GM12878 (cell line): ENCODE measurements around the gene ARF3. TPM values are rescaled to one million over a fixed set of nuclear protein-coding genes. Genes with fewer than 3 reads are reported as not detected.

Source experiments
- ATAC-seq: fragments of 200-7000 bp; cut with Tn5 transposase; 3 replicates; pipeline ENCODE4 v1.9.1; 2020; ENCODE audit warnings: mild to moderate bottlenecking, moderate library complexity
- BruUV-seq: library from RNA; stranded (reverse); fragments of 400-500 nt; replicated peaks from 2 replicates; lab custom pipeline; 2021; lab: Mats Ljungman, UMichigan
- CTCF ChIA-PET: fragments of 300-600 bp; sonication (Branson Sonifier 250); formaldehyde crosslinking; extraction: SDS; loops from one replicate; lab custom pipeline; 2021; ENCODE audit warnings: inconsistent platforms; lab: Yijun Ruan, JAX
- POLR2A ChIA-PET: fragments of 350-600 bp; formaldehyde crosslinking; extraction: SDS; loops from one replicate; lab custom pipeline; 2021; ENCODE audit warnings: inconsistent platforms; lab: Charles Lee
- RAD21 ChIA-PET: fragments of 300-600 bp; sonication (Branson Sonifier 250); formaldehyde crosslinking; loops from one replicate; lab custom pipeline; 2023; ENCODE audit warnings: antibody characterized with exemption; ENCODE audit not compliant: unreplicated experiment; lab: Charles Lee
- SMC1A ChIA-PET: fragments of 300-600 bp; sonication (Branson Sonifier 250); formaldehyde crosslinking; loops from one replicate; lab custom pipeline; 2023; ENCODE audit not compliant: unreplicated experiment, uncharacterized antibody; lab: Charles Lee
- DNase-seq: peaks from one replicate; pipeline ENCODE4 v3.0.0-alpha.2; 2011; ENCODE audit warnings: low read depth, low spot score
- FAIRE-seq: peaks from 3 replicates; lab custom pipeline; 2011; peaks lifted over from hg19 to GRCh38; lab: Jason Lieb, UNC
- H2AFZ ChIP-seq: 2 replicates; pipeline ENCODE4 v1.6.0; 2011; ENCODE audit warnings: low read depth, low read length, control low read depth; ENCODE audit not compliant: control insufficient read depth
- H3K27ac ChIP-seq: 2 replicates; pipeline ENCODE4 v1.5.1; 2011; ENCODE audit warnings: control low read depth; ENCODE audit not compliant: control insufficient read depth, insufficient read depth
- H3K27me3 ChIP-seq, 2 experiments: replicated peaks in 1 of 2; 2 replicates each; pipeline versions ENCODE4 v1.6.0 to v1.6.1; 2011; ENCODE audit warnings: low read length in 1 of 2; ENCODE audit not compliant: control insufficient read depth in 2 of 2, insufficient read depth in 2 of 2
- H3K36me3 ChIP-seq, 2 experiments: 2 replicates each; pipeline ENCODE4 v1.5.1; 2011; ENCODE audit warnings: low read length in 1 of 2; ENCODE audit not compliant: control insufficient read depth in 2 of 2, insufficient read depth in 2 of 2
- H3K4me1 ChIP-seq: 2 replicates; pipeline ENCODE4 v1.6.1; 2011; ENCODE audit warnings: mild to moderate bottlenecking, low read length, moderate library complexity, mixed read lengths; ENCODE audit not compliant: control insufficient read depth, insufficient read depth
- H3K4me2 ChIP-seq: 2 replicates; pipeline ENCODE4 v1.6.0; 2011; ENCODE audit warnings: control low read depth; ENCODE audit not compliant: control insufficient read depth, insufficient read depth
- H3K4me3 ChIP-seq: fragments of 200-600 bp; sonication (generic); 2 replicates; pipeline ENCODE4 v1.5.1; 2016
- H3K79me2 ChIP-seq: 2 replicates; pipeline ENCODE4 v1.6.0; 2011; ENCODE audit warnings: low read length; ENCODE audit not compliant: control insufficient read depth, insufficient read depth
- H3K9ac ChIP-seq: 2 replicates; pipeline ENCODE4 v1.8.0; 2011; ENCODE audit warnings: low read length, control low read depth, mixed read lengths; ENCODE audit not compliant: control insufficient read depth, insufficient read depth
- H3K9me3 ChIP-seq: replicated peaks from 3 replicates; pipeline ENCODE4 v1.5.1; 2011; ENCODE audit warnings: mild to moderate bottlenecking, low read length; ENCODE audit not compliant: control insufficient read depth, insufficient read depth
- H4K20me1 ChIP-seq: 2 replicates; pipeline ENCODE4 v1.6.0; 2011; ENCODE audit not compliant: control insufficient read depth, insufficient read depth
- EED ChIP-seq: sonication (generic); IDR thresholded peaks from 2 replicates; pipeline ENCODE4 v1.6.1; 2016; ENCODE audit warnings: antibody characterized with exemption, low read depth
- RUNX3 ChIP-seq: IDR thresholded peaks from 2 replicates; pipeline ENCODE4 v1.6.1; 2012; ENCODE audit warnings: low read length, inconsistent platforms
- STAT3 ChIP-seq: IDR thresholded peaks from 2 replicates; pipeline ENCODE4 v1.6.1; 2011; ENCODE audit warnings: low read depth, low read length, improper control_type of control experiment
- WGBS: methylation state at CpG from one replicate; pipeline ENCODE4 v1.1.6; 2016; ENCODE audit warnings: low lambda C conversion rate; ENCODE audit not compliant: insufficient replicate concordance, insufficient coverage; ENCODE audit errors: missing lambda C conversion rate; 5-methylcytosine and 5-hydroxymethylcytosine counted together
- in situ Hi-C: fragments of 300-500 bp; cut with MboI; formaldehyde crosslinking; loops from 9 replicates; pipeline ENCODE4 v1.14.3; 2018; ENCODE audit warnings: mixed read lengths
- intact Hi-C: fragments of 100-400 bp; cut with micrococcal nuclease; formaldehyde crosslinking; loops from one replicate; pipeline ENCODE4 v1.14.2; 2022; ENCODE audit not compliant: unreplicated experiment
- polyA plus RNA-seq, 11 experiments: library from polyadenylated mRNA; depleted of rRNA in 4 of 11; unstranded in 6 of 11; stranded (reverse) in 5 of 11; fragments of >200 nt; fragmentation: Nextera tagmentation in 4 of 11; fragmentation: Illumina TruSeq in 1 of 11; extraction: Ambion mirVana in 4 of 11; extraction: Trizol in 1 of 11; gene quantifications; 1 replicate in 1 of 11; 2 replicates in 10 of 11; pipeline versions ENCODE4 v1.2.1 to v1.2.3, GENCODE V29; 2011 to 2016; ENCODE audit warnings: inconsistent platforms in 2 of 11, missing spikeins in 2 of 11, low read depth in 1 of 11
- total RNA-seq, 4 experiments: library from RNA; depleted of rRNA in 3 of 4; stranded (reverse); fragments of >200 nt in 3 of 4; fragmentation: Illumina TruSeq in 1 of 4; extraction: Trizol in 1 of 4; gene quantifications; 2 replicates each; pipeline versions ENCODE4 v1.2.1 to v1.2.3, GENCODE V29; 2013 to 2021

ARF3 gene
- total and polyA plus RNA-seq, 10 of the 15 experiments (the other 5 are each of a cell fraction or from before 2014, with no cell fraction given): 8.7 to 263 (median 74.4) TPM

DNA sequence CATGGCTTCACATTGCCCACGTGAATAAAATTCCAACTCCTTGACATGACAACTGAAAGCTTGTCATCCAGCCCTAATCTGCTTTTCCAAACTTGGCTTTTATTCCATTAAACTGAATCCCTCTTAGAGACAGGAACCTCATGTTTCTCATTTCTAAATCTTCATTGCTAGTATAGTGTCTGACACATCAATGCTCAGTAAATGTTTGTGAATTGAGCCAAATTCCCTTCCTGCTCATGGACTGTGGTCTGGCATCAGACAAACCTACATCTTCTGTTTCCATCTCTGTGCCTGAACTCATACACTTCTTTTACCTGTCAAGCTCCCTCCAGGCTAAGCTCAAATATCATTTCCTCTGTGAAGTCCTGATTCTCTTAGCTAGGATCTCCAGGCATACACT lies 27.7 kb downstream of the ARF3 start (continued):
- no peak for TF ChIP-seq EED
- TF ChIP-seq, all 136 proteins: peak for 0

DNA sequence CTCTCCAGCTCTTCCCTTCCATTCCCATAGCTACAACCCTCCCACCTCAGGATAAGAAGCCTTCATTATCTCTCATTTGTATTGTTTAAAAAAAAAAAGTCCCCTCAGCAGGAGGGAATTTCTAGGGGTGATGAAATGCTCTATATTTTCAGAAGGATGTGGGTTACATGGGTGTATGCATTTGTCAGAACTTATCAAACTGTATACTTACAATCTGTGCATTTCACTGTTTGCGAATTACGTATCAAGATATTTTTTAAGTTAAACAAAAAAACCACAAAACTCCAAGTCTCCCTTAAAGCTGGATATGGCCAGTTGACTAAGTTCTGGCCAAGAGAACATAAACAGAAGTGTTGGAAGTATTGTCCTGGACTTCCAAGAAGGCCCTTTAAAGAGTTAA lies 30.0 kb downstream of the ARF3 start:
- Histone ChIP-seq H3K79me2 (peaks cover 10% of the 10 kb centered on the region), H4K20me1 (no peaks in the 10 kb centered on the region), H3K27ac (peak overlapping the region; percentile 33; the same call in 1 of the 2 replicates), H3K4me2 (no peak overlapping the region), H3K9me3 (no peaks in the 10 kb centered on the region), H3K4me3 (no peak overlapping the region), H3K4me1 (peaks cover 22% of the 10 kb centered on the region), H3K27me3 (no peaks in the 10 kb centered on the region), H2AFZ (no peak overlapping the region), H3K9ac (no peak overlapping the region), H3K36me3 (peaks cover 0 to 1% of the 10 kb centered on the region in 2 experiments; a peak in 3 of 4 replicates)
- in situ Hi-C loops: no loop called here
- FAIRE-seq (no peak), DNase-seq (no peak), ATAC-seq (no peak)
- TF ChIP-seq STAT3 (no peak), RUNX3 (peak; percentile 41; the same call in 1 of the 2 replicates)
- no TSS peak for BruUV-seq
- WGBS: 98% methylated on average over 2 of the region's 2 CpGs
- SMC1A ChIA-PET: interaction anchor here (0.7 to 1.7 kb wide), 5 partner anchors 12 to 74 kb away, joined by 3 to 5 read pairs (median 3); no protein-coding TSS in a partner anchor
- POLR2A ChIA-PET: interaction anchor here (1.6 kb wide), 1 partner anchor 88 kb away, joined by 3 read pairs; no protein-coding TSS in a partner anchor
- RAD21 ChIA-PET: interaction anchor here (0.8 to 0.9 kb wide), 2 partner anchors 30 to 60 kb away, joined by 3 to 4 read pairs; partner anchors contain the start of gene ARF3
- intact Hi-C loops: no loop called here
- CTCF ChIA-PET: interaction anchor here (0.8 to 5.8 kb wide), 10 partner anchors 8 to 137 kb away, joined by 3 to 93 read pairs (median 4); partner anchors contain the start of gene DDX23
